ENCODE results near the gene CFAP65.
A peak's percentile ranks its signal among the peaks of the same experiment; 100 is the strongest.

The CFAP65 gene

DNA sequence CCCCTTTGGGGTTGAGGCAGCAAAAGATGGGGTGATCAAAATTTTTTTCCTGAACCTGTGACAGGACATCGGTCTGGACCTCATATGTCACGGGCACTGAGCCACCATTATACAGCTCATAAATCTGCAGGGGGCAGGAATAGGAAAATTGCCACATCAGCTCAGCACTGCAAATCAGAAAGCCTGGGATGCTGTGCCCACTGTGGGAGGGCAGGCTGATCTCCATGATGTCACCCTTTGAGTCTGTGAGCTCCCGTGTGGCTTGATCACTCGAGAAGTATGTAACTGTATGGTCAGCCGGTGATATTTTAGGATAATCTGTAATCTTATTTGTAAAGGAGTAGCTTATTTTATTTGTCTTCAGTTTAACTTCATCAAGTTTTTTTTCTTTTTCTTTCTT, 30.4 kb downstream of the CFAP65 start:
- TF ChIP-seq, protein P1, sequence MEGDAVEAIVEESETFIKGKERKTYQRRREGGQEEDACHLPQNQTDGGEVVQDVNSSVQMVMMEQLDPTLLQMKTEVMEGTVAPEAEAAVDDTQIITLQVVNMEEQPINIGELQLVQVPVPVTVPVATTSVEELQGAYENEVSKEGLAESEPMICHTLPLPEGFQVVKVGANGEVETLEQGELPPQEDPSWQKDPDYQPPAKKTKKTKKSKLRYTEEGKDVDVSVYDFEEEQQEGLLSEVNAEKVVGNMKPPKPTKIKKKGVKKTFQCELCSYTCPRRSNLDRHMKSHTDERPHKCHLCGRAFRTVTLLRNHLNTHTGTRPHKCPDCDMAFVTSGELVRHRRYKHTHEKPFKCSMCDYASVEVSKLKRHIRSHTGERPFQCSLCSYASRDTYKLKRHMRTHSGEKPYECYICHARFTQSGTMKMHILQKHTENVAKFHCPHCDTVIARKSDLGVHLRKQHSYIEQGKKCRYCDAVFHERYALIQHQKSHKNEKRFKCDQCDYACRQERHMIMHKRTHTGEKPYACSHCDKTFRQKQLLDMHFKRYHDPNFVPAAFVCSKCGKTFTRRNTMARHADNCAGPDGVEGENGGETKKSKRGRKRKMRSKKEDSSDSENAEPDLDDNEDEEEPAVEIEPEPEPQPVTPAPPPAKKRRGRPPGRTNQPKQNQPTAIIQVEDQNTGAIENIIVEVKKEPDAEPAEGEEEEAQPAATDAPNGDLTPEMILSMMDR (IDR thresholded peaks at IDR 0.05; ENCODE audit: insufficient read depth, low read depth, low read length, missing control alignments): no peak
- no peak overlapping the region for H3K4me3 ChIP-seq (ENCODE audit: low read length)
- DNase-seq (ENCODE audit: low read depth): no peak

- peak; percentile 51 for DNase-seq (ENCODE audit: low read depth)
- TF ChIP-seq, protein P1 (IDR thresholded peaks at IDR 0.05; ENCODE audit: insufficient read depth, low read depth, low read length, missing control alignments): peak; percentile 73
- no peak overlapping the region for H3K4me3 ChIP-seq (ENCODE audit: low read length)
Measured at GRCh38 chr2:219010162-219010756, 31.1 kb downstream of the CFAP65 start.

DNA sequence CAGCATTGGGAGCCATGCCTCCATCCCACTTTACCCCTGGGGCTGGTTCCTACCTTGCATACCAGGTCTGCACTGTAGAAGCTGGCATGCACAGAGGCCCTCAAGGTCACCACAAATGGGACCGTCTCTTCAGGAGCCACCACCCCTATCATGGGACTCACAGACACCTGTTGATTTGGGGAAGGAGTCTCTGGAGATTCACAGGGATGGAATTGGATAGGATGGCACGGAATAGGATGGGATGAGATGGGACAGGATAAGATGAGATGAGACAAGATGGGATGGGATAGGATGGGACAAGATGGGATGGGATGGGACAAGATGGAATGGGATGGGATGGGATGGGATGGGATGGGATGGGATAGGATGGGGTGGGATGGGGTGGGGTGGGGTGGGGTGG, 32.0 kb downstream of the CFAP65 start:
- TF ChIP-seq, protein P1 (IDR thresholded peaks at IDR 0.05; ENCODE audit: insufficient read depth, low read depth, low read length, missing control alignments): no peak
- no peak for DNase-seq (ENCODE audit: low read depth)

DNA sequence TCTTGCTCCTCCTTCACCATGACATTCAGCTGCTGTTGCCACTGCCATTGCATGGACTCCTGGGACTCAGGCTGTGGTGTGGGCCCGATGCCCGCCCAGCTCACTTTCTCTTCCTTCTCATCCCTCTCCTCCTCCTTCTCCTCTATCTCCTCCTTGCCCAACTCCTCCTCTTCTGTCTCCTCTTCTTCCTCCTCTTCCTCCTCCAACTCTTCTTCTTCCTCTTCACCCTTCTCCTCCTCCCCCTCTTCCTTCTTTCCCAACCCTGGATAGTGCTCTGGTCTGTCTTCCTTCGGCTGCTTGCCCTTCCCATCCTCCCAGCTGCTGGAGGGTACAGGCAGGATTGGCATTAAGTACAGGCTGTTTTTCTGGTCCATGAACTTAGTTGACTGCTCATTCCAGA, 37.3 kb downstream of the CFAP65 start:
- no peak overlapping the region for H3K4me3 ChIP-seq (ENCODE audit: low read length)
- no peak for DNase-seq (ENCODE audit: low read depth)
- TF ChIP-seq, protein P1 (IDR thresholded peaks at IDR 0.05; ENCODE audit: insufficient read depth, low read depth, low read length, missing control alignments): no peak

More for the DNA sequence above, 32.0 kb downstream of the CFAP65 start:
- no peak overlapping the region for H3K4me3 ChIP-seq (ENCODE audit: low read length)

DNA sequence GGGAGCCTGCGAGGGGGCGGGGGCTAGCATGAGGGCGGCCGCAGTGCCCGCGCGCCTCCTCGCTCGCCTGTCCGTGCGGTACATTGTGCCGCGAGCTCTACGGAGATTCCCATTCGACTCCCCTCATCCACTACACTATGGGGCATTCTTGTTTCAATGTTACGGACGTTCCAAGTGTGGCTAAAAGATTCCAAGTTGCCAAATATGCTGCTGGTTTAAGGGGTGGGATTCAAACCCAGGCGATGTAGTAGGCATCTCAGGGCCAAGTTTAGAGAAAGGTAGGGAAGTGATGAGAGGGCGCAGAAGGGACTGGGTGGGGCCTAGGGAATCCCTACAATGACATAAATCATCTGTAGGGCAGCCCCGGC, 38.1 kb downstream of the CFAP65 start:
- DNase-seq (ENCODE audit: low read depth): no peak
- H3K4me3 ChIP-seq (ENCODE audit: low read length): no peak overlapping the region

GRCh38 chr2:219002395-219003266, 38.7 kb downstream of the CFAP65 start:
- H3K4me3 ChIP-seq (ENCODE audit: low read length): peak overlapping the region; percentile 14
- TF ChIP-seq, protein P1 (IDR thresholded peaks at IDR 0.05; ENCODE audit: insufficient read depth, low read depth, low read length, missing control alignments): peak; percentile 28
- peak; percentile 62 for DNase-seq (ENCODE audit: low read depth)

More for the DNA sequence above, 38.1 kb downstream of the CFAP65 start:
- TF ChIP-seq, protein P1 (IDR thresholded peaks at IDR 0.05; ENCODE audit: insufficient read depth, low read depth, low read length, missing control alignments): no peak
